SU-DHL-6 (cell line): ENCODE data around the gene B4GALT3.
A peak's percentile ranks its signal among the peaks of the same experiment; 100 is the strongest.

Experiments used
- H2AFZ ChIP-seq: fragments of 200-600 bp; sonication (generic); 2 replicates; pipeline ENCODE4 v1.6.1; 2014; ENCODE audit warnings: low read depth, mild to moderate bottlenecking, moderate library complexity, mixed read lengths, antibody characterized with exemption, low read length; ENCODE audit not compliant: severe bottlenecking
- H3F3A ChIP-seq: fragments of 200-600 bp; shearing (Covaris generic); 2 replicates; pipeline ENCODE4 v1.6.0; 2016; ENCODE audit warnings: antibody characterized with exemption, mild to moderate bottlenecking; ENCODE audit not compliant: insufficient read depth
- H3K27ac ChIP-seq: fragments of 200-600 bp; sonication (generic); 2 replicates; pipeline ENCODE4 v1.5.1; 2016; ENCODE audit warnings: low read depth, mild to moderate bottlenecking, low read length, moderate library complexity, mixed read lengths
- H3K27me3 ChIP-seq: fragments of 200-600 bp; sonication (generic), shearing (Covaris generic); 2 replicates; pipeline ENCODE4 v1.6.0; 2014; ENCODE audit warnings: mild to moderate bottlenecking, low read length
- H3K36me3 ChIP-seq: fragments of 200-600 bp; sonication (generic); 2 replicates; pipeline ENCODE4 v1.6.1; 2014; ENCODE audit warnings: mild to moderate bottlenecking, low read length, mixed read lengths
- H3K4me2 ChIP-seq: fragments of 300-600, 200-600 bp; shearing (Covaris generic), sonication (generic); 2 replicates; pipeline ENCODE4 v1.6.0; 2014; ENCODE audit warnings: low read length, low read depth, mild to moderate bottlenecking; ENCODE audit not compliant: poor library complexity, severe bottlenecking
- H3K4me3 ChIP-seq: fragments of 200-600 bp; sonication (generic); 2 replicates; pipeline ENCODE4 v1.5.1; 2014; ENCODE audit warnings: antibody characterized with exemption, low read length, mild to moderate bottlenecking, mixed read lengths; ENCODE audit not compliant: insufficient read depth, poor library complexity, severe bottlenecking
- H3K79me2 ChIP-seq: fragments of 200-600 bp; sonication (generic); 2 replicates; pipeline ENCODE4 v1.6.1; 2014; ENCODE audit warnings: mild to moderate bottlenecking, low read length, moderate library complexity; ENCODE audit not compliant: insufficient read depth
- H3K9ac ChIP-seq: fragments of 200-600 bp; sonication (generic); 2 replicates; pipeline ENCODE4 v1.7.0; 2014; ENCODE audit warnings: mild to moderate bottlenecking, low read length
- H3K9me2 ChIP-seq: fragments of 200-600 bp; sonication (generic); replicated peaks from 2 replicates; pipeline ENCODE4 v1.6.1; 2014; ENCODE audit warnings: low read length; ENCODE audit not compliant: insufficient read depth
- H3K9me3 ChIP-seq: fragments of 200-600 bp; sonication (generic); 2 replicates; pipeline ENCODE4 v1.6.1; 2014; ENCODE audit warnings: low read length, mixed read lengths; ENCODE audit not compliant: insufficient read depth
- H4K20me1 ChIP-seq: fragments of 200-600 bp; sonication (generic); 2 replicates; pipeline ENCODE4 v1.6.1; 2014; ENCODE audit warnings: low read depth, mild to moderate bottlenecking, antibody characterized with exemption, low read length, moderate library complexity, mixed read lengths
- EZH2phosphoT487 ChIP-seq: fragments of 200-600 bp; sonication (generic), shearing (Covaris generic); conservative IDR thresholded peaks from 2 replicates; pipeline ENCODE4 v1.6.1; 2018; ENCODE audit warnings: mild to moderate bottlenecking, antibody characterized with exemption, low read length, moderate library complexity, mixed read lengths
- TF ChIP-seq, protein P1 (sequence below): fragments of 200-600 bp; sonication (generic); IDR thresholded peaks from one replicate; pipeline ENCODE4 v1.5.1; 2017; ENCODE audit warnings: antibody characterized with exemption, mild to moderate bottlenecking, low read length, moderate library complexity; ENCODE audit not compliant: insufficient read depth, poor library complexity, severe bottlenecking

Gene B4GALT3

DNA sequence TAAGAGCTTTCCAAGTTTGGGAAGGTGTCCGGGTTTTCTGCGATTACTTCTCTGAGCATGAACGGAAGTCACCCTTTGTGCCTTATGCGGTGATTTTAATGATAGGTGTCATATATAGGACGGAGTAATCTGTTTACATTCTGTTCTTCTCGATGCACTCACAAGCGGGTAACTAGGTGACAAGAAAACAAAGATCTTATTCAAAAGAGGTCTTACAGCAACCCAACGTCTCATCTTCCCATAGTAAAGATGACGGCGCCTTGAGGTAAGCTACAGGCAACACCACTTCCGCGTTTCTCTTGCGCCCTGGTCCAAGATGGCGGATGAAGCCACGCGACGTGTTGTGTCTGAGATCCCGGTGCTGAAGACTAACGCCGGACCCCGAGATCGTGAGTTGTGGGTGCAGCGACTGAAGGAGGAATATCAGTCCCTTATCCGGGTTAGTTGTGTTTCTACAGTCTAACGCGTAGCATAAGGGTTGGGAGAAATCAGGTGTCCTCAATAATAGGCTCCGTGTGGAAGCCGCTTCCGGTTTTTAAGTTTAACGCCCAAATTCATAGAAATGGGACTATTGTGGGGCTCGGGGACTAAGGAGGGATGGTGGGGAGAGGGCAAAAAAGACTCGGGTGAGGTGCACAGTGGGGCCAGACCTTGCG lies 23.5 kb downstream of the B4GALT3 start, which contains the start of gene UFC1:
Gene UFC1 (plus strand): TSS at position 297 of the 656 bp plus-strand sequence. CDS start 20 bp downstream, at position 317.
- no peaks in the 10 kb centered on the region for H3K27me3 ChIP-seq
- TF ChIP-seq EZH2phosphoT487: no peak
- TF ChIP-seq, protein P1, sequence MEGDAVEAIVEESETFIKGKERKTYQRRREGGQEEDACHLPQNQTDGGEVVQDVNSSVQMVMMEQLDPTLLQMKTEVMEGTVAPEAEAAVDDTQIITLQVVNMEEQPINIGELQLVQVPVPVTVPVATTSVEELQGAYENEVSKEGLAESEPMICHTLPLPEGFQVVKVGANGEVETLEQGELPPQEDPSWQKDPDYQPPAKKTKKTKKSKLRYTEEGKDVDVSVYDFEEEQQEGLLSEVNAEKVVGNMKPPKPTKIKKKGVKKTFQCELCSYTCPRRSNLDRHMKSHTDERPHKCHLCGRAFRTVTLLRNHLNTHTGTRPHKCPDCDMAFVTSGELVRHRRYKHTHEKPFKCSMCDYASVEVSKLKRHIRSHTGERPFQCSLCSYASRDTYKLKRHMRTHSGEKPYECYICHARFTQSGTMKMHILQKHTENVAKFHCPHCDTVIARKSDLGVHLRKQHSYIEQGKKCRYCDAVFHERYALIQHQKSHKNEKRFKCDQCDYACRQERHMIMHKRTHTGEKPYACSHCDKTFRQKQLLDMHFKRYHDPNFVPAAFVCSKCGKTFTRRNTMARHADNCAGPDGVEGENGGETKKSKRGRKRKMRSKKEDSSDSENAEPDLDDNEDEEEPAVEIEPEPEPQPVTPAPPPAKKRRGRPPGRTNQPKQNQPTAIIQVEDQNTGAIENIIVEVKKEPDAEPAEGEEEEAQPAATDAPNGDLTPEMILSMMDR: no peak

DNA sequence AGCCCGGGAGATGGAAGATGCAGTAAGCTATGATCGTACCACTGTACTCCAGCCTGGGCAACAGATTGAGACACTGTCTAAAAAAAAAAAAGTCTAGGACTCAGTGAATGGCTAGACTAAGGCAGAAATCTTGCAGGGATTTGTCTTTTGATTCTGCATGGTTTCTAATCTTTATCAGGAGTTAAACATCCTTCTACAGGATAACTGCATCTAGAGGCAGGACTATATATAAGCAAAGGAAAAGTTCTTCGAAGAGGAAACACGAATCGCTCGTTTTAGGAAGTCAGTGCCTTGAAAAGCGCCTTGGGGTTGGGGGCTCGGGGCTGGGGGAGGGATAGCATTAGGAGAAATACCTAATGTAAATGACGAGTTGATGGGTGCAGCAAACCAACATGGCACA lies 24.1 kb downstream of the B4GALT3 start:
- Histone ChIP-seq H4K20me1 (no peaks in the 10 kb centered on the region), H3K4me3 (peak overlapping the region; percentile 77), H3K9me2 (no peaks in the 10 kb centered on the region), H3K9me3 (no peaks in the 10 kb centered on the region), H3K27me3 (no peaks in the 10 kb centered on the region), H3K9ac (peak overlapping the region; percentile 70), H3K79me2 (peaks cover 4% of the 10 kb centered on the region; the same call in 1 of the 2 replicates), H3K36me3 (no peaks in the 10 kb centered on the region), H3K4me2 (peak overlapping the region; percentile 89), H2AFZ (peak overlapping the region; percentile 69), H3F3A (peaks cover 5% of the 10 kb centered on the region), H3K27ac (peak overlapping the region; percentile 85)
- TF ChIP-seq, protein P1: no peak
- no peak for TF ChIP-seq EZH2phosphoT487

More for the DNA sequence above, 23.5 kb downstream of the B4GALT3 start, which contains the start of gene UFC1:
- peak within 1 kb of the TSS; percentile 69 for H2AFZ ChIP-seq
- peak within 1 kb of the TSS; percentile 70 for H3K9ac ChIP-seq
- no peaks in the 10 kb centered on the region for H4K20me1 ChIP-seq
- no peaks in the 10 kb centered on the region for H3K9me3 ChIP-seq
- H3K36me3 ChIP-seq: no peaks in the 10 kb centered on the region
- peak within 1 kb of the TSS; percentile 89 for H3K4me2 ChIP-seq
- no peaks in the 10 kb centered on the region for H3K9me2 ChIP-seq
- H3K4me3 ChIP-seq: peak within 1 kb of the TSS; percentile 77
- peaks cover 4% of the 10 kb centered on the region; the same call in 1 of the 2 replicates for H3K79me2 ChIP-seq
- peak within 1 kb of the TSS; percentile 85 for H3K27ac ChIP-seq
- H3F3A ChIP-seq: peaks cover 10% of the 10 kb centered on the region

DNA sequence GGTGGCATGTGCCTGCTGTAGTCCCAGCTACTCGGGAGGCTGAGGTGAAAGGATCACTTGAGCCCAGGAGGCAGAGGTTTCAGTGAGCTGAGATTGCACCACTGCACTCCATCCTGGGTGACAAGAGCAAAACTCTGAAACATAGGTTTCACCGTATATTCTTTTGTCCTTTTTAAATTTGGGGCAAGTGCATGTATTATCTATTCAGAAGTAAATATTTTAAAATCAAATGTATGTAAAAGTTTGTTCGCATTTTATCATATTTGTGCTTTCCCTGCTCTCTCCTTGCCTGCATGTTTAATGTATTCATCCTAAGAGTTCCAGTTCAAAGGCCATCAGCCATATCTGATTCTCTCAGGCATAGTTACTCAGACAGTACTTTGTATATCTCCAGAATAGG lies 31.5 kb downstream of the B4GALT3 start:
- Histone ChIP-seq H3K9me3 (no peaks in the 10 kb centered on the region), H3F3A (peaks cover 5% of the 10 kb centered on the region; the same call in 1 of the 2 replicates), H2AFZ (no peak overlapping the region), H3K27ac (no peak overlapping the region), H3K79me2 (no peaks in the 10 kb centered on the region), H3K4me3 (no peak overlapping the region), H3K27me3 (no peaks in the 10 kb centered on the region), H3K36me3 (no peaks in the 10 kb centered on the region), H3K9me2 (no peaks in the 10 kb centered on the region), H4K20me1 (no peaks in the 10 kb centered on the region), H3K4me2 (no peak overlapping the region), H3K9ac (no peak overlapping the region)
- no peak for TF ChIP-seq EZH2phosphoT487
- TF ChIP-seq, protein P1: no peak
